Measurements from ENCODE around the gene PPP1R27. TPM values are rescaled to one million over a fixed set of nuclear protein-coding genes. Genes with fewer than 3 reads are reported as not detected.

PPP1R27 gene
- total RNA-seq, 2 donors from 2014 or later = not detected

- H3K4me3 ChIP-seq = no peak overlapping the region
- H3K9me3 ChIP-seq = no peaks in the 10 kb centered on the region
- no peak for DNase-seq
- H3K36me3 ChIP-seq = no peaks in the 10 kb centered on the region
- no peak overlapping the region for H3K27ac ChIP-seq
- no peaks in the 10 kb centered on the region for H3K4me1 ChIP-seq
- TF ChIP-seq, protein P1, sequence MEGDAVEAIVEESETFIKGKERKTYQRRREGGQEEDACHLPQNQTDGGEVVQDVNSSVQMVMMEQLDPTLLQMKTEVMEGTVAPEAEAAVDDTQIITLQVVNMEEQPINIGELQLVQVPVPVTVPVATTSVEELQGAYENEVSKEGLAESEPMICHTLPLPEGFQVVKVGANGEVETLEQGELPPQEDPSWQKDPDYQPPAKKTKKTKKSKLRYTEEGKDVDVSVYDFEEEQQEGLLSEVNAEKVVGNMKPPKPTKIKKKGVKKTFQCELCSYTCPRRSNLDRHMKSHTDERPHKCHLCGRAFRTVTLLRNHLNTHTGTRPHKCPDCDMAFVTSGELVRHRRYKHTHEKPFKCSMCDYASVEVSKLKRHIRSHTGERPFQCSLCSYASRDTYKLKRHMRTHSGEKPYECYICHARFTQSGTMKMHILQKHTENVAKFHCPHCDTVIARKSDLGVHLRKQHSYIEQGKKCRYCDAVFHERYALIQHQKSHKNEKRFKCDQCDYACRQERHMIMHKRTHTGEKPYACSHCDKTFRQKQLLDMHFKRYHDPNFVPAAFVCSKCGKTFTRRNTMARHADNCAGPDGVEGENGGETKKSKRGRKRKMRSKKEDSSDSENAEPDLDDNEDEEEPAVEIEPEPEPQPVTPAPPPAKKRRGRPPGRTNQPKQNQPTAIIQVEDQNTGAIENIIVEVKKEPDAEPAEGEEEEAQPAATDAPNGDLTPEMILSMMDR (IDR thresholded peaks at IDR 0.05) = no peak
- H3K9ac ChIP-seq (ENCODE audit: low read depth in 2 of 2, low read length in 2 of 2) = no peak overlapping the region
- intact Hi-C loops (cut with DNase I) = no loop called here
- H3K27me3 ChIP-seq = peaks cover 64% of the 10 kb centered on the region
These were observed 29.0 kb downstream of the PPP1R27 start for GRCh38 chr17:81805707-81806460.

- DNase-seq = no peak
- Histone ChIP-seq H3K27me3 (peaks cover 64% of the 10 kb centered on the region), H3K9ac (ENCODE audit: low read depth in 2 of 2, low read length in 2 of 2) (no peak overlapping the region), H3K4me3 (no peak overlapping the region), H3K9me3 (no peaks in the 10 kb centered on the region), H3K36me3 (no peaks in the 10 kb centered on the region), H3K4me1 (no peaks in the 10 kb centered on the region), H3K27ac (no peak overlapping the region)
- intact Hi-C loops (cut with DNase I) = no loop called here
- TF ChIP-seq, protein P1 (IDR thresholded peaks at IDR 0.05) = no peak
These were observed 30.1 kb downstream of the PPP1R27 start for GRCh38 chr17:81804559-81805399.

- no peak for DNase-seq
- H3K4me1 ChIP-seq = no peaks in the 10 kb centered on the region
- H3K9me3 ChIP-seq = no peaks in the 10 kb centered on the region
- intact Hi-C loops (cut with DNase I) = no loop called here
- H3K36me3 ChIP-seq = no peaks in the 10 kb centered on the region
- H3K9ac ChIP-seq (ENCODE audit: low read depth in 2 of 2, low read length in 2 of 2) = no peak within 1 kb of the TSS
- peaks cover 64% of the 10 kb centered on the region for H3K27me3 ChIP-seq
- no peak within 1 kb of the TSS for H3K27ac ChIP-seq
- TF ChIP-seq, protein P1 (IDR thresholded peaks at IDR 0.05) = no peak
- no peak within 1 kb of the TSS for H3K4me3 ChIP-seq
These were observed 30.9 kb downstream of the PPP1R27 start, which contains the start of gene GCGR for GRCh38 chr17:81803728-81804558. Gene GCGR, plus strand, starts transcription at chr17:81804150. Its CDS starts 4,869 bp downstream, at chr17:81809019.

DNA sequence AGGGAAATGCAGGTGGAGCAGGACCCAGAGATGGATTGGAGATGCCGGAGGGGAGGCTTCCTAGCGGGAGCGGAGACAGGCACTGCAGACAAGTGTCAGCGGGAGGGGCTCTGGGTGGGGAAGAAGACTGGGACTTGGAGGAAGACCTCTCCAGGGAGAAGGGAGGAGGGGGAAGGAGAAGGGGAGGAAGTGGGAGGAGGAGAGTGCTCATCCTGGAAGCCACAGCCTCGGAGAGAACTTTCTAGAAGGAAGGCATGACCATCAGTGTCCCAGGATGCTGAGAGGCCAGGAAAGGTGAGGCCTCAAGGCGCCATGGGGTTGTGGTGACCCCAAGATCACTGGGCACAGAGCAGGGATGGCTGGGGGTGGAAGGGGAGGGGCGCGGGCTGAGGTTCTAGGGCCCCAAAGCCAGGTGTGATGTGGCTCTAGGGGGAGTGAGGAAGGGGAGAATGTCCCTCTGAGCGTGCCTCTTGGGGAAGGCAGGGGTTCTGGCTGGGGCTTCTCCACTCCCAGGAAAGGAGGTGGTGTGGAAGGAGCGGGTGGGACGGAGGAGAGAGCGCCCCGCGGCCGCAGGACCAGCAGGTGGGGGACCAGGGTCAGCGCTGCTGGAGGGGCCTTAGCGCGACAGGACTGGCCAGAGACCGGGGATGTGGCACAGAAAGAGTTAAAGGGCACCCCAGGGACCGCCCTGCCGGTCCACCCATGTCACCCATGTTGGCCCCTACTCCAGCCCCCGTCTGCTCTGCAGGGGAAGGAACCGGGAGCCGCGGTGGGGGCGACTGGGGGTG lies 31.8 kb downstream of the PPP1R27 start:
- Histone ChIP-seq H3K36me3 (no peaks in the 10 kb centered on the region), H3K27ac (no peak overlapping the region), H3K4me1 (no peaks in the 10 kb centered on the region), H3K4me3 (no peak overlapping the region), H3K9me3 (no peaks in the 10 kb centered on the region), H3K9ac (ENCODE audit: low read depth in 2 of 2, low read length in 2 of 2) (no peak overlapping the region), H3K27me3 (peaks cover 62% of the 10 kb centered on the region)
- TF ChIP-seq, protein P1 (IDR thresholded peaks at IDR 0.05) = no peak
- no peak for DNase-seq
- intact Hi-C loops (cut with DNase I) = no loop called here

All from colonic mucosa (tissue), 4 donors.